Mammary epithelial cell (primary cell): Measurements from ENCODE around the gene AEBP1.

Experiments
- CTCF ChIP-seq, 2 donors: IDR thresholded peaks in 1 of 2; conservative IDR thresholded peaks in 1 of 2; 2 replicates each; pipeline ENCODE4 v1.5.1; 2011 to 2012; ENCODE audit warnings: inconsistent platforms in 2 of 2, low read length in 2 of 2, mild to moderate bottlenecking in 2 of 2, control low read depth in 1 of 2, low read depth in 1 of 2; ENCODE audit not compliant: insufficient read depth in 1 of 2; ENCODE audit errors: extremely low read depth in 1 of 2
- EZH2 ChIP-seq: IDR thresholded peaks from 2 replicates; pipeline ENCODE4 v1.6.1; 2012; ENCODE audit warnings: low read length, inconsistent platforms, borderline replicate concordance

GRCh38 chr7:44155191-44156185 lies 51.3 kb downstream of the AEBP1 start:
- no peak for TF ChIP-seq CTCF (conservative IDR thresholded peaks at IDR 0.05 in 1 of 2, IDR thresholded peaks at IDR 0.05 in 1 of 2; ENCODE audit: extremely low read depth in 1 of 2, insufficient read depth in 1 of 2, low read depth in 1 of 2, low read length in 2 of 2)
- no peak for TF ChIP-seq EZH2
